ENCODE results near the gene PRDM5. TPM values are rescaled to one million over a fixed set of nuclear protein-coding genes. Genes with fewer than 3 reads are reported as not detected.

PRDM5 gene
- total and polyA plus RNA-seq, 2 donors from 2014 or later, result 2.6 to 9.1 TPM

- TF ChIP-seq CTCF (IDR thresholded peaks at IDR 0.05; ENCODE audit: borderline replicate concordance, extremely low read depth, insufficient read depth), result no peak
- Histone ChIP-seq H3K4me1 (ENCODE audit: control insufficient read depth in 2 of 3, insufficient read depth in 2 of 3, low read depth in 1 of 3, low read length in 3 of 3) (peaks cover 0 to 4% (median 0%) of the 10 kb centered on the region in 3 donors), H3K27me3 (ENCODE audit: control insufficient read depth, insufficient read depth, low read length) (no peaks in the 10 kb centered on the region), H3K9me3 (ENCODE audit: control insufficient read depth in 2 of 3, insufficient read depth in 1 of 3, low read length in 3 of 3) (peaks cover 0 to 2% (median 0%) of the 10 kb centered on the region in 3 donors), H3K27ac (ENCODE audit: low read depth in 2 of 2, low read length in 2 of 2) (no peak overlapping the region), H3K9ac (ENCODE audit: low read length in 3 of 3) (no peak overlapping the region), H3K36me3 (ENCODE audit: control insufficient read depth in 2 of 3, insufficient read depth in 3 of 3, low read length in 3 of 3) (no peaks in the 10 kb centered on the region), H3K4me3 (ENCODE audit: low read length in 3 of 3) (no peak overlapping the region)
- no peak for FAIRE-seq
- intact Hi-C loops (cut with DNase I), result no loop called here
- no peak for DNase-seq
Measured at GRCh38 chr4:120924931-120925330, 2.4 kb upstream of the PRDM5 start.

- intact Hi-C loops (cut with DNase I), result no loop called here
- Histone ChIP-seq H3K9me3 (ENCODE audit: control insufficient read depth in 2 of 3, insufficient read depth in 1 of 3, low read length in 3 of 3) (peaks cover 0 to 2% (median 0%) of the 10 kb centered on the region in 3 donors), H3K36me3 (ENCODE audit: control insufficient read depth in 2 of 3, insufficient read depth in 3 of 3, low read length in 3 of 3) (no peaks in the 10 kb centered on the region), H3K27me3 (ENCODE audit: control insufficient read depth, insufficient read depth, low read length) (no peaks in the 10 kb centered on the region), H3K4me1 (ENCODE audit: control insufficient read depth in 2 of 3, insufficient read depth in 2 of 3, low read depth in 1 of 3, low read length in 3 of 3) (peaks cover 0 to 4% (median 0%) of the 10 kb centered on the region in 3 donors), H3K4me3 (ENCODE audit: low read length in 3 of 3) (peak overlapping the region; percentile 31 to 79 (median 54)), H3K27ac (ENCODE audit: low read depth in 2 of 2, low read length in 2 of 2) (peak overlapping the region; percentile 79 to 87), H3K9ac (ENCODE audit: low read length in 3 of 3) (peak overlapping the region in 1 of 3 donors; percentile 42)
- no peak for FAIRE-seq
- no peak for TF ChIP-seq CTCF (IDR thresholded peaks at IDR 0.05; ENCODE audit: borderline replicate concordance, extremely low read depth, insufficient read depth)
- DNase-seq, result no peak
Measured at GRCh38 chr4:120923207-120923522, 639 bp upstream of the PRDM5 start.

GRCh38 chr4:120921456-120922380, 808 bp downstream of the PRDM5 start:
- peak overlapping the region; percentile 59 to 77 (median 77) for H3K9ac ChIP-seq (ENCODE audit: low read length in 3 of 3)
- H3K9me3 ChIP-seq (ENCODE audit: control insufficient read depth in 2 of 3, insufficient read depth in 1 of 3, low read length in 3 of 3), result no peaks in the 10 kb centered on the region
- TF ChIP-seq CTCF (IDR thresholded peaks at IDR 0.05; ENCODE audit: borderline replicate concordance, extremely low read depth, insufficient read depth), result no peak
- peak; percentile 71 to 90 (median 82) for DNase-seq
- intact Hi-C loops (cut with DNase I), result no loop called here
- H3K4me1 ChIP-seq (ENCODE audit: control insufficient read depth in 2 of 3, insufficient read depth in 2 of 3, low read depth in 1 of 3, low read length in 3 of 3), result peaks cover 0 to 4% (median 0%) of the 10 kb centered on the region in 3 donors
- no peaks in the 10 kb centered on the region for H3K27me3 ChIP-seq (ENCODE audit: control insufficient read depth, insufficient read depth, low read length)
- peak overlapping the region; percentile 79 to 87 for H3K27ac ChIP-seq (ENCODE audit: low read depth in 2 of 2, low read length in 2 of 2)
- H3K4me3 ChIP-seq (ENCODE audit: low read length in 3 of 3), result peak overlapping the region; percentile 71 to 79 (median 78)
- FAIRE-seq, result no peak
- H3K36me3 ChIP-seq (ENCODE audit: control insufficient read depth in 2 of 3, insufficient read depth in 3 of 3, low read length in 3 of 3), result no peaks in the 10 kb centered on the region
